Ishikawa (cell line): ENCODE results near the gene TOMT.

ENCODE experiments used
- CEBPB ChIP-seq: IDR thresholded peaks from 2 replicates; pipeline ENCODE4 v1.6.1; 2012
- CREB1 ChIP-seq: IDR thresholded peaks from 2 replicates; pipeline ENCODE4 v1.6.1; 2012; ENCODE audit warnings: low read depth
- EGR1 ChIP-seq: IDR thresholded peaks from 2 replicates; pipeline ENCODE4 v1.6.1; 2012
- EP300 ChIP-seq: IDR thresholded peaks from 2 replicates; pipeline ENCODE4 v1.6.1; 2012; ENCODE audit warnings: borderline replicate concordance
- FOXM1 ChIP-seq: IDR thresholded peaks from 2 replicates; pipeline ENCODE4 v1.6.1; 2012; ENCODE audit warnings: low read depth, borderline replicate concordance
- NFIC ChIP-seq: IDR thresholded peaks from 2 replicates; pipeline ENCODE4 v1.6.1; 2012
- RAD21 ChIP-seq: IDR thresholded peaks from 2 replicates; pipeline ENCODE4 v1.6.1; 2012; ENCODE audit warnings: low read depth
- TAF1 ChIP-seq: IDR thresholded peaks from 2 replicates; pipeline ENCODE4 v1.6.1; 2012; ENCODE audit warnings: low read depth, mild to moderate bottlenecking
- TCF12 ChIP-seq: IDR thresholded peaks from 2 replicates; pipeline ENCODE4 v1.6.1; 2012; ENCODE audit warnings: low read depth
- TEAD4 ChIP-seq: IDR thresholded peaks from 2 replicates; pipeline ENCODE4 v1.6.1; 2012
- USF1 ChIP-seq: IDR thresholded peaks from 2 replicates; pipeline ENCODE4 v1.6.1; 2012
- YY1 ChIP-seq: IDR thresholded peaks from 2 replicates; pipeline ENCODE4 v1.6.1; 2012; ENCODE audit warnings: low read depth
- ZBTB7A ChIP-seq: IDR thresholded peaks from 2 replicates; pipeline ENCODE4 v1.6.1; 2012; ENCODE audit warnings: low read depth
- TF ChIP-seq, protein P1 (sequence below): IDR thresholded peaks from 2 replicates; pipeline ENCODE4 v1.6.1; 2012; ENCODE audit warnings: low read depth, mild to moderate bottlenecking
- TF ChIP-seq, protein P2 (sequence below): IDR thresholded peaks from 2 replicates; pipeline ENCODE4 v1.6.1; 2012

Gene TOMT

GRCh38 chr11:72070491-72070890, 35.2 kb upstream of the TOMT start:
- no peak for TF ChIP-seq USF1
- 0 out of 2 replicates have a peak, but pooled peaks have one; percentile 7 for TF ChIP-seq TEAD4
- no peak for TF ChIP-seq EGR1
- TF ChIP-seq NFIC: peak; percentile 46
- no peak for TF ChIP-seq RAD21
- TF ChIP-seq EP300: no peak
- TF ChIP-seq TAF1: no peak
- TF ChIP-seq CREB1: no peak
- no peak for TF ChIP-seq CEBPB
- TF ChIP-seq, protein P1, sequence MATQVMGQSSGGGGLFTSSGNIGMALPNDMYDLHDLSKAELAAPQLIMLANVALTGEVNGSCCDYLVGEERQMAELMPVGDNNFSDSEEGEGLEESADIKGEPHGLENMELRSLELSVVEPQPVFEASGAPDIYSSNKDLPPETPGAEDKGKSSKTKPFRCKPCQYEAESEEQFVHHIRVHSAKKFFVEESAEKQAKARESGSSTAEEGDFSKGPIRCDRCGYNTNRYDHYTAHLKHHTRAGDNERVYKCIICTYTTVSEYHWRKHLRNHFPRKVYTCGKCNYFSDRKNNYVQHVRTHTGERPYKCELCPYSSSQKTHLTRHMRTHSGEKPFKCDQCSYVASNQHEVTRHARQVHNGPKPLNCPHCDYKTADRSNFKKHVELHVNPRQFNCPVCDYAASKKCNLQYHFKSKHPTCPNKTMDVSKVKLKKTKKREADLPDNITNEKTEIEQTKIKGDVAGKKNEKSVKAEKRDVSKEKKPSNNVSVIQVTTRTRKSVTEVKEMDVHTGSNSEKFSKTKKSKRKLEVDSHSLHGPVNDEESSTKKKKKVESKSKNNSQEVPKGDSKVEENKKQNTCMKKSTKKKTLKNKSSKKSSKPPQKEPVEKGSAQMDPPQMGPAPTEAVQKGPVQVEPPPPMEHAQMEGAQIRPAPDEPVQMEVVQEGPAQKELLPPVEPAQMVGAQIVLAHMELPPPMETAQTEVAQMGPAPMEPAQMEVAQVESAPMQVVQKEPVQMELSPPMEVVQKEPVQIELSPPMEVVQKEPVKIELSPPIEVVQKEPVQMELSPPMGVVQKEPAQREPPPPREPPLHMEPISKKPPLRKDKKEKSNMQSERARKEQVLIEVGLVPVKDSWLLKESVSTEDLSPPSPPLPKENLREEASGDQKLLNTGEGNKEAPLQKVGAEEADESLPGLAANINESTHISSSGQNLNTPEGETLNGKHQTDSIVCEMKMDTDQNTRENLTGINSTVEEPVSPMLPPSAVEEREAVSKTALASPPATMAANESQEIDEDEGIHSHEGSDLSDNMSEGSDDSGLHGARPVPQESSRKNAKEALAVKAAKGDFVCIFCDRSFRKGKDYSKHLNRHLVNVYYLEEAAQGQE: no peak
- no peak for TF ChIP-seq TCF12
- TF ChIP-seq ZBTB7A: no peak
- TF ChIP-seq YY1: no peak
- TF ChIP-seq, protein P2, sequence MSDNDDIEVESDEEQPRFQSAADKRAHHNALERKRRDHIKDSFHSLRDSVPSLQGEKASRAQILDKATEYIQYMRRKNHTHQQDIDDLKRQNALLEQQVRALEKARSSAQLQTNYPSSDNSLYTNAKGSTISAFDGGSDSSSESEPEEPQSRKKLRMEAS: peak; percentile 37; the same call in 1 of the 2 replicates

- TF ChIP-seq CREB1 (no peak), TCF12 (no peak), EGR1 (no peak), YY1 (no peak), ZBTB7A (no peak), USF1 (no peak), EP300 (peak; percentile 21; the same call in 1 of the 2 replicates), NFIC (no peak), CEBPB (peak; percentile 27; the same call in 1 of the 2 replicates), TEAD4 (no peak; the same call in 1 of the 2 replicates), FOXM1 (no peak), RAD21 (no peak; the same call in 1 of the 2 replicates), TAF1 (no peak)
- TF ChIP-seq, protein P1: no peak
- TF ChIP-seq, protein P2: peak; percentile 28; the same call in 1 of the 2 replicates
Observed at GRCh38 chr11:72072348-72072747, 33.4 kb upstream of the TOMT start.

DNA sequence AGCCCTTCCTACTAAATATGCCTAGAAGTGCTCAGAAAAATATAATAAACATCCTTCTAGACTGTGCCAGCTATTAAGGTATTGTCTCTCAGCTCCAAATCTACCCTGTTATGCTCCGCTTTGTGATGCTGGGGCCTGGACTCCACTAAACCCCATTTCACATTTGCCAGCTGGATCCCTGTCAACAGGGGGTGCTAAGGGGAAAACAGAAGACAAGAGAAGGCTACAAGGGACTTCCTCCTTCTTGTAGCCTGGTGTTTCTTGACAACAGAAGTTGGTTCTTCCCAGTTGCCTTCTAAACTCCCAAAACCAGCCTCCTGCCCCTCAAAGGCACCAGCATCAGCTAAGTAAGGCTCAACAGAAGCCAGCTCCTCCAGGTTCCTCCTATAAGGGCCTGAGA, 30.6 kb upstream of the TOMT start:
- TF ChIP-seq, protein P2: no peak
- TF ChIP-seq FOXM1 (no peak), TCF12 (no peak), TAF1 (no peak), USF1 (no peak), CEBPB (no peak), EP300 (no peak), CREB1 (no peak), TEAD4 (no peak), YY1 (no peak), ZBTB7A (no peak), EGR1 (no peak), NFIC (no peak), RAD21 (no peak)
- TF ChIP-seq, protein P1: no peak

DNA sequence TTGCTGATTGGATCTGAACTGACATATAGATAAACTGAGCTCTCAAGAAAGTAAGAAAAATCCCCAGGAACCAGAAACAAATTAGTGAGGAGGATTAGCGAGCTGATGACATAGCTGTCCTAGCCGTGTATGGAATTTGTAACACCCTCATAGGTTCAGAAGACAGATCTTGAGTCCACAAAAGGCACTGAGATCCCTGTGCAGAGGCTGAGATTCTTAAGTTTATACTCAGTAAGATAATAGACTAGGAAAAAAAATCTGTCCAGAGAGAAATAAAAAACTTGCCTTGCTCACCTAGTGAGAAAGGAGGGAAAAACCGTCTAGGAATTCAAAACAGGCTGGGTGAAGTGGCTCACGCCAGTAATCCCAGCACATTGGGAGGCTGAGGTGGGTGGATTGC, 30.0 kb upstream of the TOMT start:
- TF ChIP-seq CEBPB (no peak), YY1 (no peak), NFIC (no peak), EGR1 (no peak), FOXM1 (no peak), USF1 (no peak), TCF12 (no peak), EP300 (no peak), ZBTB7A (no peak)
- TF ChIP-seq, protein P1: no peak
